ENCODE results near the gene STRIP1.
A peak's percentile ranks its signal among the peaks of the same experiment; 100 is the strongest.

Gene STRIP1

GRCh38 chr1:110049801-110050601, 15.6 kb downstream of the STRIP1 start:
- no peak for DNase-seq (ENCODE audit: low read depth)

- DNase-seq (ENCODE audit: low read depth) = no peak
These were observed 16.3 kb downstream of the STRIP1 start for GRCh38 chr1:110050602-110051261.

GRCh38 chr1:110051262-110051648, 16.8 kb downstream of the STRIP1 start:
- no peak for DNase-seq (ENCODE audit: low read depth)

GRCh38 chr1:110053552-110054428, 19.4 kb downstream of the STRIP1 start:
- peak; percentile 38 for DNase-seq (ENCODE audit: low read depth)

- no peak for DNase-seq (ENCODE audit: low read depth)
These were observed 21.3 kb downstream of the STRIP1 start for GRCh38 chr1:110055493-110056284.

GRCh38 chr1:110056285-110056683, 21.9 kb downstream of the STRIP1 start:
- DNase-seq (ENCODE audit: low read depth) = no peak

GRCh38 chr1:110056776-110057175, 22.4 kb downstream of the STRIP1 start:
- DNase-seq (ENCODE audit: low read depth) = no peak

- no peak for DNase-seq (ENCODE audit: low read depth)
These were observed 23.6 kb downstream of the STRIP1 start for GRCh38 chr1:110057963-110058518.

GRCh38 chr1:110058591-110058990, 24.2 kb downstream of the STRIP1 start:
- DNase-seq (ENCODE audit: low read depth) = no peak

GRCh38 chr1:110059133-110059863, 24.9 kb downstream of the STRIP1 start:
- no peak for DNase-seq (ENCODE audit: low read depth)

- DNase-seq (ENCODE audit: low read depth) = peak; percentile 61
These were observed 25.7 kb downstream of the STRIP1 start for GRCh38 chr1:110060034-110060661.

GRCh38 chr1:110060662-110061060, 26.2 kb downstream of the STRIP1 start:
- no peak for DNase-seq (ENCODE audit: low read depth)

GRCh38 chr1:110061341-110061740, 26.9 kb downstream of the STRIP1 start:
- DNase-seq (ENCODE audit: low read depth) = no peak

GRCh38 chr1:110062612-110063011, 28.2 kb downstream of the STRIP1 start:
- DNase-seq (ENCODE audit: low read depth) = no peak

- no peak for DNase-seq (ENCODE audit: low read depth)
These were observed 29.4 kb downstream of the STRIP1 start for GRCh38 chr1:110063781-110064180.

- no peak for DNase-seq (ENCODE audit: low read depth)
These were observed 30.3 kb downstream of the STRIP1 start for GRCh38 chr1:110064576-110065337.

- DNase-seq (ENCODE audit: low read depth) = no peak
These were observed 31.4 kb downstream of the STRIP1 start for GRCh38 chr1:110065841-110066240.

- no peak for DNase-seq (ENCODE audit: low read depth)
These were observed 33.1 kb downstream of the STRIP1 start for GRCh38 chr1:110067479-110067892.

GRCh38 chr1:110067893-110068645, 33.6 kb downstream of the STRIP1 start:
- no peak for DNase-seq (ENCODE audit: low read depth)

Measured in T follicular helper cell (primary cell).